HG03097 (cell line): Measurements from ENCODE around the gene AP5S1.
A peak's percentile ranks its signal among the peaks of the same experiment; 100 is the strongest.

Experiments
- ATAC-seq: cut with Tn5 transposase; IDR thresholded peaks from one replicate; pipeline ENCODE4 v1.9.1; 2021; ENCODE audit not compliant: unreplicated experiment, low FRiP score

The AP5S1 gene, protein sequence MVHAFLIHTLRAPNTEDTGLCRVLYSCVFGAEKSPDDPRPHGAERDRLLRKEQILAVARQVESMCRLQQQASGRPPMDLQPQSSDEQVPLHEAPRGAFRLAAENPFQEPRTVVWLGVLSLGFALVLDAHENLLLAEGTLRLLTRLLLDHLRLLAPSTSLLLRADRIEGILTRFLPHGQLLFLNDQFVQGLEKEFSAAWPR

DNA sequence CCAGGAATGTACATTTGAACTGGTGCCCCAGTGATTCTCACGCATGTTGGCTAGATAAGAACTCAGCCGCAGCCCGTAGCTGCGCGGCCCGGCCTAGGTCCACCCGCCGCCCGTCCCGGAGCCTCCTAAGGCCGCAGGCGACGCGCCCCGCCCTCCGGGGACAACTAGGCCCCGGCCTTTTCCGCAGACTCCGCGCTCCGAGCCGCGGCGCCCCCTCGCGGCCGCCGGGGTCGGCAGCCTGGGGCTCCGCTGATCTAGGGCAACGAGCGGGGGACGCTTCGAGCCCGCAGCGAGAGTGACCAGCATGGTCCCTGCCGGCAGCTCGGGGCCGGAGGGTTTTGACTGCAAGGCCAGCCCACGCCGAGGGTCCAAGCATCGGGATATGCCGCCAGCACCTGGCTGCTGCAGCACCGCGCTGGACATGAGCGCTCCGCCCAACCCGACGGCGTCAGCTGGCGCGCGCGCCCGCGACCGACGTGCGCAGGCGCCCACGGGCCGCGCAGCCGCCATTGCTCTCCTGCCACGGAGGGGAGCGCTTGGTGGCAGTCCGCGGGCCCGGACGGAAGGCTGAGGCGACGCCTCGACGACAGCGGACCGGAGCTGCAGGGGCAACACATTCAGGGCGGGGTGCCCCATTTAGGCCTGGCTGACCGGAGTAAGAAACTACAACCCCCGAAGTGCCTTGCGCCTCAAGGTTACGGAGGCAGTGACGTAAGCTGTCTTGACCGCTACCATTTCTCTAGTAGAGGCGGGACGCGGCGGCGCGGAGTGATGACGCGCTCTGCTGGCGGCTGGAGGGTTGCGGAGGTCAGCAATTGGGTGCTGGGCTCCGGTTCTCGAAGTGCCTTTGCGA, at the start of gene AP5S1:
Gene AP5S1 (plus strand): TSS at position 500 of the 853 bp plus-strand sequence. CDS start 1,571 bp downstream, outside the sequence.
- ATAC-seq = peak; percentile 71

DNA sequence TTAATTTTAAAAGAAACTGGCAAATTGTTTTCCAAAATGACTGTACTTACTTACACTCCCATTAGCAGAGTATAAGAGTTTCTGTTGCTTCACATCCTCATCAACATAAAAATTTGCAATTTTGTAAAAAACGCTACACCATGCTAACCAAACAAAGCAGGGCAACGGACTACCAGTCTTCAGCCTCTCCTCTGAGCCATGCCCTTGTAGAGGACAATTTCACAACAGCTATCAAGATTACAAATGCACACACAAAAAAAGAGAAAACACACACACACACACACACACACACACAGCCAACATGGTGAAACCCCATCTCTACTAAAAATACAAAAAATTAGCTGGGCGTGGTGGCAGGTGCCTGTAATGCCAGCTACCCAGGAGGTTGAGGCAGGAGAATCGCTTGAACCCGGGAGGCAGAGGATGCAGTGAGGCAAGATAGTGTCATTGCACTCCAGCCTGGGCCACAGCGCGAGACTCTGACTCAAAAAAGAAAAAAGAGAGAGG, 48.7 kb upstream of the AP5S1 start:
- ATAC-seq = no peak

DNA sequence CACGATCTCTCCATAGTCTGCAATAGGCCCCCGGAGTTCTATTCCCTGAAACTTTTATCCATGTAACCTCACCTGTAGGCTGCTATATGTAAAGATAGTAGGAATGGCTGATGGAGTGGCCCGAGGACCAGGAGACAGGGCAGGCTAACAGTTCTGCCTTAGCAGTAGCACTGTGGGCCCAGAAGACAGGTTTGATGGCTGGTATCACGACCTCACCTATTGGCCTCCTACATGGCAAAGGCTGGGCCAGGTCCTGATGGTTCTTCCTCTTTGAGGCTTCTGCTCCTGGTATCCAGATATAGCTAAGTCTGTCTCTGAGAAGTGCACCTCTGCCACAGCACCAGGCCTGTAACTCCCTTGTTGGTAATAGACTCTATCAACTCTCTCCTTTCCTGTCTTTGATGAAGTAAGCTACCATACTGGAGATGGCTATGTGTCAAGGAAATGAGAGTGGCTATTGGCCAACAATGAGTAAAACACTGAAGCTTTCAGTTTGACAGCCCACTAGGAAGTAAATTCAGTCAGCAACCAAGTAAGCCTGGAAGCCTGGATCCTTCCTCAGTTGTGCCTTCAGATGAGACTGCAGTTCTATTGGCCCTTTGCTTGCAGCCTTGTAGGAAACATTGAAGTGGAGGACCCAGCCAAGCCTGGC, 44.8 kb upstream of the AP5S1 start:
- no peak for ATAC-seq

DNA sequence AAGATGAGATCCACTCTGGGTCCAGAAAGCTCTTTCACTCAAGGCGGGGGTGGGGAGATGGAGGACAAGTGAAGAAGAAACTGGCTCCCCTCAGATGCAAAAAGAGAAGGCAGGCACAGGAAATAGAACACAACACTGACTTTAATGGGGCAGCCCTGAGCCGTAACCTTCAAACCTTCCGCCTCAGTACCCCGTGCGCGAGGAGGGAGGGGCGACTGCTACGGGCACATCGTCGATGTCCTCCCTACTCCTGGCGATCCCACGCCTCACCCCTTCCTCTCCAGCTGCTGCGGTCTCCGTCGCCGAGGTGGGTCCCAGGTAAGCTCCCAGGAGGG, 43.0 kb upstream of the AP5S1 start:
- ATAC-seq = no peak

DNA sequence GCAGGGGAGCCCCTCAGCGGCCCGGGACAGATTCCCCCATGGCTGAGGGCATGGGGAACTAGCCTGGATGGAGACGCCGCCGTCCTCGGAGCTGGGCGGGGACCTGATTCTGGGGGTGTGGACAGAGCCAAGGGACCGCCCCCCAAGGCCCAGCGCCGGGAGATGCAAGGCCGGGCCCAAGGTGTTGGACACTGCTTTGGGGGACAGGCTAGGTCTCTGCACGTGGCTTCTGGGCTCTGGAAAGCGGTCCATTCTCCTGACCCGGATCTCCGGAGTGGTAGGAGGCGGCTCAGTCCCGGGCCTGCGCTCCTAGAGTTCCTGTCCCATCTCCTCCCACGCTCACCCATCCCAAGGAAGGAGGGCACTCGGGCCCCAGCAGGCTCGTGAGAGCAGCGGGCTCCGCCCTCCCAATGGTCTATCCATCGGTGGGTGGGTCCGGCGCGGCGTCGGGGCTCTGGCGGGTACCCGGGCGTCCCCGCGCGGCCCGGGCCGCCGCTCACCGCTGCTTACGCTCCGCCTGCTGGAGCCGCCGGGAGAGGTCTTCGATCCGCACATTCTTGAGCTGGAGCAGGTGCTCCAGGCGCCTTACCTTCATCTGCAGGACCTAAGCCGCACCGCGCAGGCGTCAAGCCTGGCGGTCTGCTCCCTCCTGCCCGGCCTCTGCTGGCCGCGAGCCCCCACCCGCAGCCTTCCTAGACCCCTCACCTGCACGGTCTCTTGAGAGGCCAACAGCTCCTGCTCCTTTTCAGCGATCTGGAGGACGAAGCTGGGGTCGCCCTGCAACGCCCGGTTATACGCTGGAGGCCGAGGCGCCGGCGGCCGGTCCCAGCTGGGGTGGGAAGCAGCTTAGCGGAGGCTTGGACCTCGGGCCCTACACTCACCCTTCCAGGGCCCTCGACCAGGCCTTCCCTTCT, 42.4 kb upstream of the AP5S1 start:
- ATAC-seq = no peak

DNA sequence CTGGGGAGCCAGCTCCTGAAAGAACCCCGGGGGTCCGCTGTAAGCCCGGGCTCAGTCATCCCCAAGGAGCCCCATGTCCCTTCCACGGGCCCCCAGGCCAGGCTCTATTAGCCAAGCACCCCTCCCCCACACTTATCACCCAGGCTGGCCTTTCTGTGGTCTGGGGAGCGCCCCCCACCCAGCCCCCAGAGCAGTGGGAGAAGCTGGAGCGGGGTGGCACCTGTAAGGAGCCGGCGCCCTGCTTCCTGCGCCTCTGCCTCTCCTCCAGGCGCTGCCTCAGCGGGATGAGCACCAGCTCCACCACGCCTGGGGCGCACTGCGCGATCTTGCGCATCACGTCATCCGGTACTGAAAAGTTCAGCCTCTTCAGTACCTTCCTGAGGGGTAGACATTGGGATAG, 41.4 kb upstream of the AP5S1 start:
- ATAC-seq = no peak

DNA sequence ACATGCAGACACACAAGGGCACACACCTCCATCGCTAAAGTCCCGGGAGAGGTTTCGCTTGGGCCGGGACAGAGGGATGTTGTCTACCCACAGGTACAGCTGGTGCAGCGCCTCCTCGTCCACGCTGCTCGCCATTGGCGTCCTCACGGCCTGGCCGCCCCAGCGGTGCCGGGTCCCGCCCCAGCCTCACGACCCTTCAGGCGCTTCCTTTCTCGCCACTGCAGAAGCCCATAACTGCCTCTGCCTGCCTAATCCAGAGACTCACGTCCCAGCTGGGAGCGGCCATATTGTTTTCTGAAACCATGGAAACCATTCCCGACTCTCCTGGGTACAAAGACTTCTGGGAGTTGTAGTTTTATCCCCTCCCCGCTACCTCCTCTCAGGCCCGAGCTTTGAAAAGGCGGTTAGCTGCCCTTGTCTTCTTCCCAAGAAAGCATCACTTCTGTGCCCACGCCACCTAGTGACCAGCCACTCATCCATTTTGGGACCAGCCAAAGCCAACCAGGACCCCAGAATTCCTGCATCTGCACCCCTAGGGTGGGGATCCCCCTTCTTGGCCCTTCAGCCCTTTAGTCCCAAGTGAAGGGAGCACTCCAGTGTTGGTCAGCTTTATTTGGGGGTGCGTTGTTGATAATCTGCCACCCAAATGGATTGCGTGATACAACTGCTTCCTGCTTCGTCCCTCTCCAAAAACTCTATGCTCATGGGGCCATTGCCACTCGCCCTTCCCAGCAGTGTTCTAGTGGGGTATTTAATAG, 39.0 kb upstream of the AP5S1 start, which contains the start of gene SPEF1:
Gene SPEF1 (minus strand): TSS at position 296 of the 758 bp plus-strand sequence. CDS start 161 bp downstream, at position 135.
- ATAC-seq = peak; percentile 40

DNA sequence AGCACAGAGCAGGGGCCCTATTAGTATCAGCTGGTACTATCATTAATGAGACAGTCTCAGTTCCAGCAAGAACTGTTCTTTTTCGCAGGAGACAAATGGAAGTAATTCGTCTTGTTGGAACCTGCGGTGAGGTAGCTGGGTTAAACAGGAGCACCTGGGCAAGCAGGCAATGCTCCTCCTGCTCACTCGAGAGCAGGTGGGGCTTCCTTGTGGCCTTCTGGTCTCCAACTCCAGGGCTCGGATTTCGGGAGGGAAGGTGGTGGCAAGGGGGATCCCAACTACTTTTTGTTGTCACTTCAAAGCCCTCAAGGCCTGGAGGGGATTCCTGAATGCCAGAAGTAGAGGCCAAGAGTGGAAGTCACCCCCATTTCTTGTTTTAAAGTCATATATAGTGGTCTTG, 37.8 kb upstream of the AP5S1 start:
- ATAC-seq = no peak

DNA sequence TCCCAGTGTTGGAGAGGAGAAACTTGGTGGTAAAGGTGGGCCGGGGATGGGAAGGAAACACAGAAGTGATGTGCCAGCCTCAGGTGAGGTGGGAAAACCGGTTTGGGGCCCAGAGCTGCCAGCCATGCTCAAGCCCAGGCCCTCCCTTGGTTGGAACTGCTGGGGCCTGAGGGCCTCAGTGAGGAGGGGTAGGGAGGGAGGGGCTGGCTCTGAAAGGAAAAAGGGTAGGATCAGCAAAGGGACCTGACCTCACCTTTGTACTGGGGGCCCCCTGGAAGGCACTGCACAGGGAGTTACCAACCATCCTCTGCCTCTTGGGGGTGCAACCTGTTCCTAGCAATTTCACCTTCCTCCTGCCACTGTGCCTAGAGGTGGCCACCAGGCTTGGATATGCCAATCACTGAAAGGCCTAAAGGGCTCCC, 37.3 kb upstream of the AP5S1 start:
- no peak for ATAC-seq

DNA sequence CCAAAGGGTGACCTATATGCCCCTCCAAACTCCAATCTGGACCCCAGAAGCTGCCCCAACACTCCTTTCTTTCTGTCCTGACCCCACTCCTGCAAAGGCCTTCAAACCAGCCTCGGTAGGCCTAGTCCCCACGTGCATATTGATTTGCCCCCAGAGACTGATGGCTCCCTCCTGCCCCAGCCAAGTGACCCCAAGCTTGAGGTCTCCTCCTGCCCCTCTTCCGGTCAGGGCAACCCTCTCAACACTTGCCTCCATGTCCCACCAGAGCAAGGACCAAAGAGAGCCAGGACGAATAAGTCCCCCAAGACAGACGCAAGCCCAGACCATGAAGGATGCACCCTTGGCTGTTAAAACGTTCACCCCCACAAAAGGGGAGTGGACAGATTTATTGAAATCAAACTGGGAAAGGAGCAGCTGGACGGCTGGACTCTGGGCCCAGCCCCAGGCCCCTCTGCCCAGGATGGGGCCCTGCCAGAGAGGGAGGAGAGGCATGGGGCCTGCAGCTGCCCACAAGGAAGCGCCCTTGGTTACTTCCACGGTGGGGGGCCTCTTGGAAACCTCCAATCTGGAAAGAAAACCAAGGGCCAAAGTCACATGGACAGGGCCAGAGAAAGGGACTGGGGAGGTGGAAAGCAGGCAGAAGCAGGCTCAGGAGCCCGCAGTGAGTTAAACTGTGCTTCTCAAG, 36.7 kb upstream of the AP5S1 start:
- no peak for ATAC-seq

DNA sequence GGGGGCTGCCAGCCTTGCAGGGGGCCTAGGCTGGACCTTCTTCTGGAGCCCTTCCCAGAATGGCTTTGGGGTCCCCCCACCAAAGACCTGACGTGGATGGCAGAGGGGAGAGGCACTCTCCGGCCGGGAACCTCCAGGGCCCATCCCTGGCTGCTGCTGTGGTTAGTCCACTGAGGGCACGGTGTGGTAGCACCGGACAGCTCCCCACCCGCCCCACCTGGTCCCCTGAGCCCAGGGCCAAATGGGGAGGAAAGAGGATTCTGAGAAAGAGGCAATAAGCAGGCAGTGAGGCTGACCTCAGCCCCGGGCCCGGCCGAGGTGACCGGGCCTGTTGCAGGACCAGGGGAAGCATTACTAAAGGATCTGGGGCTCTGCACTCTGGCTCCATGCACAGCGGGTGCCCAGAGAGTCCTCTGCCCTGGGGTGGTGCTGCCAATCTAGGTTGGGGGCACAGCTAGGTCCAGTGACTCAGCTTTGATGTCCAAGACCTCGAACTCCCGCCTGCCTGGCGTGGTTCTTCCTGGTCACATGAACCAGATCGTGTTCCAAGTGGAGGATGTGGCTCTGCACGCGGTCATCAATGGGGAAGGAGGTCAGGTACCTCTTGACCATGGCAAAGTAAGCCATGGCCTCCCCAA, 36.0 kb upstream of the AP5S1 start:
- ATAC-seq = no peak

DNA sequence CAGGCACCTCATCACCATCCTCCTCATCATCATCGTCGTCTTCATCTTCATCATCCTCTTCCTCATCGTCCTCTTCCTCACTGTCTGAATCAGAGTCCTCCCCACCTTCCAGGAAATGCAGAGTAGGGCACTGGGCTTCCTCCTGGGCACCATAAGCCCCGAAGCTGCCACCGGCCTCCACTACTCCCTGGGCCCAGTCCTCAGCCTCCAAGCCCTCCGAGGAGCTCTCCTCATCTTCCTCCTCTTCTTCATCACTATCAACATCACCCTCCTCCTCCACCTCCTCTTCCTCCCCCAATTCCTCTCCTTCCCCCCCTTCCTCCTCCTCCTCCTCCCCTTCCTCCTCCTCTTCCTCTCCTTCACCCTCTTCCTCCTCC, 35.5 kb upstream of the AP5S1 start:
- no peak for ATAC-seq

DNA sequence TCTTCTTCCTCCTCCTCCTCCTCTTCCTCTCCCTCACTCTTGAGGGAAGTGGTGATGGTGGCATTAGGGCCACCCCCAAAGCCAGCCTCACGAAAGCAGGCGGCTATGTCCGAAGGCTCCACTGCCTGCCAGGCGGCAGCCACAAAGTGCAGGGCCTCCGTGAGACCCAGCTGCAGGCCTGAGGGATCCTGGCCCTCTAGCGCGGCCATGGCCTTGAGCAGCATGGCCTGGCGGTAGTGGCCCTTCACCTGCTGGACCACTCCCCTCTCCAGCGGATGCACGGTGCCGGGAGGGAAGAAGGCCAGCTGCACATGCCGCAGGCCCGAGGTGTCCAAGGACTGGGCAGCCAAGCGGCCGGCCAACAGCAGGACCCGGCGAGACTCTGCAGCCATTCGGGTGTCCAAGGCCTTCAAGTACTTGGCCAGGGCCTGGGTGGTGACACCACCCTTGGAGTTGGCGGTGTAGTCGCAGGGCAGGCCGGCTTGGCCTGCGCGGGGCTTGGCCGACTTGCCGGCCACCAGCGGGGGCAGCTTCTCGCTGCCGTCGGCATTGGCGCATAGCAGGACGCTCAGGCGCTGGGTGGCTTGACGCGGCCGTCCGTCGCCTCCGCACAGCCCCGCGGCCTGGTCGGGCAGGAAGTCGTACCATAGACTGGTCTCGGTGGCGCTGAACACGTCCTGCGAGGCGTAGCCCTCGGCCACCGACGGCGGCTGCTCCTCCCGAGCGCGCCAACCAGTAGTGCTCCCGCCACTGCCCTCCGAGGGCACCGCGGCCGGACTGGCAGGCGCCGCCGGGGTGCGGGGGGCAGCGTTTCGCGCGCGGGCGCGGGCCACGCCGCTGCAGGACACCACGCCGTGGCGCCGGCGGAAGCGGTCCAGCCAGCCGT, 34.9 kb upstream of the AP5S1 start:
- ATAC-seq = no peak

DNA sequence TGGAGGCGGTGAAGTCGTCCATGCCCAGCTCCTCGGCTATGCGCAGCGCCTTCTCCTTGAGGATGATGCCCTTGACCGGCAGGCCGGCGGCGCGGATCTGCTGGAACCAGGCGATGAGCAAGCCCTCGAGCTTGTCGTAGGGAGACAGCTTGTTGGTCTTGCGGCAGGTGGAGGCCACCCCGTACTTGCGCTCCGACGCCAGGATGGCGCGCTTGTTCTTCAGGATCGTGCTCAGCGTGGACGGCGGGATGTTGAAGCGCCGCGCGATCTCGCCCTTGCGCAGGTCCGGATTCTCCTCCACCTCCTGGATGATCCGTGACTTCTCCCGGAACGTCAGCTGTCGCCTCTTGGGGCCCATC, 34.2 kb upstream of the AP5S1 start:
- peak; percentile 17 for ATAC-seq

DNA sequence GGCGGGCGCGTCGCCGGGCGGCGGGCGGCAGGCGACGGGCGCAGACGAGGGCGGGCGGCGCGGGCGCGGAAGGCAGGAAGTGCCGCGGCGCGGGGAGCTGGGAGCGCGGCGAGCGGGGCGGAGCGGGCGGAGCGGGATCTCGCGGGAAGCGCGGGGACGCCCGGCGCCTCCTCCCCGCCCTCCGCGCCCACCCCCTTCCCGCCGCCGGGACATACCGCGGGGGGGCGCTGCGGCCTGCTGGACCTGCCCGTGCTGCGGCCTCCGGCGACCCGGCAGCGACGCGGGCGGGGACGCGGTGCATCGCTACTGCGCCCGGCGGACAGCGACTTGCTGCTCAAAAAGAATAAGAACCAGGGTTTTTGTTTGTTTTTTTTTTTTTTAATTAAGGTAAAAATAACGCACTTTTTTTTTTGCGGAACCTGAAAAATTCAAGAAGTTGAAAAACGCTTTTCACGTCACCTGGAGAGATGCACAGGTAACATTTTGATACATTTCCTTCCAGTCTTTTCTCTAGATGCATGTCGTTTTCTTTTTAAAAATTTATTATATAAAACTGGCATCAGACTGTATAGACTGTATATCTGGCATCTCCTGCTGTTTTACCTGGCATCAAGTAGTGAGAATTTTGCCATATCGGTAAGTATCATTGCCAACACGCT, 33.6 kb upstream of the AP5S1 start, which contains the start of gene CENPB:
Gene CENPB (minus strand): TSS at position 76 of the 659 bp plus-strand sequence. CDS start 257 bp downstream, outside the sequence.
- peak; percentile 67 for ATAC-seq

DNA sequence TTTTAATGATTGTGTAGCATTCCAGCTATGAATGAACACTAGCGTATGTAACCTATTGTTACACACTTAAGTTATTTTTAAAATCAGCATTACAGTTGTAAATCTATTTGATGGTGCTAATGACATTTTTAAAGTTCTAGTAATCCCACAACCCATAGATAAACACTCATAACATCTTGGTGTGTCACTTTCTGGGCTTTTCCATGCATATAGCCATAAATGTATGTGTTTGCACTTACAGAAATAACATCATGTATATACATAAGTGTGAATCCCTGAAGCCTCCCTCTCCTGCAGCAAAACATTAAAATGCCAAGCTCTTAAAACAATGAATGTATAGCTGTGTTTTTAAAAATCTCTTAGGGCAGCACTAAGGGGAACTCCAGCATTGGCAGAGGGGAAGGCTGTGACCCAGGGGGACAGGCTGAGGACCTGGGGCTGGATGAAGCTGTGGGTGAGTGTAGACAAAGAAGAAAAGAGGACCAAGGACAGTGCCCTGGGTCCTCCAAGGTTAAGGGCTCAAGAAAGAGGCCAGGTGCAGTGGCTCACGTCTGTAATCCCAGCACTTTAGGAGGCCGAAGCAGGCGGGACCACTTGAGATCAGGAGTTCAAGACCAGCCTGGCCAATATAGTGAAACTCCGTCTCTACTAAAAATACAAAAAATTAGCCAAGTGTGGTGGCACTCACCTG, 32.9 kb upstream of the AP5S1 start:
- ATAC-seq = no peak
